CD4-positive, alpha-beta T cell treated with Interleukin-2 at 100 ng/mL for 4 hours (primary cell): ENCODE measurements around the gene RAB7A.
"Not testable (repeated sequence)": the region's sequence is repeated elsewhere in the genome, so short reads cannot be mapped to it uniquely, and the experiment has no call there.

Experiments
- DNase-seq: peaks from one replicate; pipeline ENCODE4 v3.0.0-alpha.2; 2020; ENCODE audit warnings: low spot score

RAB7A gene

DNA sequence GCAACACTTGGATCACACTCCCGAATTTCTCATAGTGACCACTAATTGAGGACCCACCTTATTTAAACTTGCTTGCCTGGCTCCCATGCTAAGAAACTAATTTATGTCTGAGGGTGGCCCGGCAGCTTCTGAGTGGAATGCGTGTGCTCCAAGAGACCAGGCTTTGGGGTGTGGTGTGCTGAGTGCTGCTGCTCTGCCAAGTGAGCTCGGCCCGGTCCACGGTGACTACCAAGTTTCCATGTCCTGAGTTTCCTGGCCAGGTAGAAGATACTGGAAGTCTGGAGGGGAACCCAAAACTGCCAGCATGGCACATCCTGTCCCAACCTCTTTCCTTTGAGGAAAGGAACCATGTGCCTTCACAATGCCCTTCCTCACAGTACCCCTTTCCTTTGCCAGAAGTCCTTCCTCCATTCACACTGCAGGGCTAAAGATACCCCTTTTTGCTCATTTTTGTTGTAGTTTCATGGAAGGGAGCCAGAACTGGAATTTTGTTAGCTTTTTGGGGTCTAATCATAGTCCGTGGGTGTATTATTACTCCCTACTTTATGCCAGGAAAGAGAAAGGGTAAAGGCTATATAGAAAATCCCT, 94.4 kb downstream of the RAB7A start:
- DNase-seq, result no peak

DNA sequence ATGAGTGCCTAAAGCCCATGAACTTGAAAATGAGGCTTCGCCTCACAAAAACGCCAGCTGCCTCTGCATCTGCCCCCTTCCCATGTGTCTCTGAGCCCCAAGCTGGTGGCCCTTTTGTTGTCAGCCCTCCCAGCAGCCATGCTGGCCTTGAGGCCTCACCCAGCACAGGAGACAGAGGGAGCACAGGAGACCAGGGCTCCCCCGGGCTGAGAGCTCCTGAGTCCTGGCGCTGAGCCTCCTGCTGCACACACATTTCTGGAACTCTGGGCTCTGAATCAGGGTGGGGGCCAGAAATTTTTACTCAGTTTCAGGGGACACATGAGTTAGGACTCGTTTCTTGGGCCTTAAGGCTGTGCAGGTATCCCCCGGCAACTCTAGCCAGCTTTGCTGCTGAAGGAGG, 97.0 kb downstream of the RAB7A start:
- no peak for DNase-seq

DNA sequence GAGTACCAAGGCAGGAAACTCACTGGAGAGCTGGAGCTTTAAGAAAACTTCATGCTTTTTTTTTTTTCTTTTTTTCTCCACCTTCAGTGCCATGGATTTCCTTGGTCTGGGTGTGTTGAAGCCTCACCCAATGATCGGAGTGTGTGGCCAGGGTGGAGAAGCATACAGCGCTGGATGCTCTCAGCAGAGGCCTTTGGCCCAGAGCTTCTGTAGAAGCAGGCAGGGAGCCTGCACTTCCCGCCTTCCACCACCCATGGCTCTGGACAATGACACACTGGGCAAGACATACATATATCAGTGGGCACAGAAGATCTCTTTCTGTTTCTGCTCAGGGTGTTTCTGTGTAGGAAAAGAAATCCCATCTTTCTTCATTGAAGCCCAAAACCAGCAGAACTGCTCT, 97.6 kb downstream of the RAB7A start:
- DNase-seq, result no peak

DNA sequence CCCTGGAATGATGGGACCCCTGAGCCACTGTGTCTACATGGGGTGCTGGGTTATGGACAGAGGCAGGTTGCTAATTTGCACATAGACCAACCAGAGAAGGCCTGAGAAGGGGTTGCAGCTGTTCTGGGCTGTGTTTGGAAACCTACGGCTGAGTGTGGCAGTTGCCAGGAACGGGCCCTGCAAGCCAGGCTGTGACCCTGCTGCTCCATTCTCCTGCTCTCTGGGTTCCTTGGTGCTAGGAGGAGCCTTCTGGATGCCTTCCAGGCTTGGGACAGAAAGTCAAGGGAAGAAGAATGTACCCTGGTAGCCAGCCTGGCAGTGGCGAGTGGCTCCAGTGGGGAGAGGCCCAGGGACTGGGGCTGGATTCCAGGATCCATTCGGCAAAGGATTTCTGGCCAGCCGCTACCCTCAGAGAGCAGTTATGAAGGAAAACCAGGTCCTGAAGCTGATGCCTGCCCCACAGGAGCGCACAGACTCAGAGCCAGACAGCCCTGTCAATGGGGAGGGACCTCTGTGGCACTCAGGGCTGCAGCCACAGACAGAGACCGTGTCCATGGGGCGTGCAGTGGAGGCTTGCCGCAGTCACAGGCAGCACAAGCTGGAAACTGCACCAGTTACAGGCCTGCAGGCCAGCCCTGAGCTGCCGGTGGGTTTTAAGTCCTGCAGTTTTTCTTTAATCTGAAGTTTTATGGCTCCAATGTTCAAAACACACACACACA, 98.3 kb downstream of the RAB7A start:
- no peak for DNase-seq

DNA sequence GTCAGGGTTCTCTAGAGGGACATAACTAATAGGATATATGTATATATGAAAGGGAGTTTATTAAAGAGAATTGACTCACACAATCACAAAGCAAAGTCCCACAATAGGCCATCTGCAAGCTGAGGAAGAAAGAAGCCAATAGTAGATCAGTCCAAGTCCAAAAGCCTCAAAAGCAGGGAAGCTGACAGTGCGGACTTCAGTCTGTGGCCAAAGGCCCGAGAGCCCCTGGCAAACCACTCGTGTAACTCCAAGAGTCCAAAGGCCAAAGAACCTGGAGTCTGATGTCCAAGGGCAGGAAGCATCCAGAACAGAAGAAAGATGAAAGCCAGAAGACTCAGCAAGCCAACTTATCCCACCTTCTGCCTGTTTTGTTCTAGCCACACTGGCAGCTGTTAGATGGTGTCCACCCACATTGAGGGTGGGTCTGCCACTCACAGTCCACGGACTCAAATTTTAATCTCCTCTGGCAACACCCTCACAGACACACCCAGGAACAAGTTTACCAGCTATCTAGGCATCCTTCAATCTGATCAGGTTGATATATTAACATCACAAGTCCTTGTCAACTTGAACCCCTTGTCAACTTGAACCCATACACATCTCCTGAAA, 99.2 kb downstream of the RAB7A start:
- no peak for DNase-seq

DNA sequence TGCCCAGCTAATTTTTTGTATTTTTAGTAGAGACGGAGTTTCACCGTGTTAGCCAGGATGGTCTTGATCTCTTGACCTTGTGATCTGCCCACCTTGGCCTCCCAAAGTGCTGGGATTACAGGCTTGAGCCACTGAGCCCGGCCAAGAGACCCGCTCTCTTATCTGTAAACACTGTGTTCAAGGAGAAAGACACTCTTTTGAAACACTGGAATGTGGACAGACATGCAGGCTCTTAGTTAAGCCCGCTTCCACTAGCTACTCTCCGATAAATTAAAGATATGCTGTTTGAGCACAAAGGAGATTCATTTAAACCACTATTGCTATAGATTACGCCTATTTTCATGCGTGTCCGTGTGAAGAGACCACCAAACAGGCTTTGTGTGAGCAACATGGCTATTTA, 103.1 kb downstream of the RAB7A start:
- DNase-seq, result not testable (repeated sequence)

DNA sequence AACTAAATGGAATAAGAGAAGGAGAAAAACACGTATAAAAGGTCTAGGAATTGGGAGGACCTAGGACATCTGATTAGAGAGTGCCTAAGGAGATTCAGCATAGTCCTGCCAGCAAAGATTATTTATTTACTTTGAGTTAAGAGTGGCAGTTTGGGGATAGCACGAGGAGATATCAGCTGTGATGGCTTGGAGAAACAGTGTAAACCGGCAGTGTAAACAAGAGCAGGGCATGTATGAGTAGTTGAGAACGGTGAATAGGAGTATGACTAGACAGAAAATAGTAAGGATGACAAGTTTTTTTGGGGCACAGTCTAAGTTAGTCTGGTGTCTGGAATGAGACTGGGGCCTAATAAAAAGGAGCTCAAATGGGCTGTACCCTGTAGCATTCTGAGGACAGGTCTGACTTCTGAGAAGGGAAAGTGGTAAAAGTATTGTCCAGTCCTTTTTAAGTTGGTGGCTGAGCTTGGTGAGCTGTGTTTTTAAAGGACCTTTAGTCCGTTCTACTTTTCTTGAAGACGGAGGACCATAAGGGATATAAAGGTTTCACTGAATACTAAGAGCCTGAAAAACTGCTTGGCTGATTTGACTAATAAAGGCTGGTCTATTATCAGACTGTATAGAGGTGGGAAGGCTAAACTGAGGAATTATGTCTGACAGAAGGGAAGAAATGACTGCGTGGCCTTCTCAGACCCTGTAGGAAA, 104.1 kb downstream of the RAB7A start:
- not testable (repeated sequence) for DNase-seq

DNA sequence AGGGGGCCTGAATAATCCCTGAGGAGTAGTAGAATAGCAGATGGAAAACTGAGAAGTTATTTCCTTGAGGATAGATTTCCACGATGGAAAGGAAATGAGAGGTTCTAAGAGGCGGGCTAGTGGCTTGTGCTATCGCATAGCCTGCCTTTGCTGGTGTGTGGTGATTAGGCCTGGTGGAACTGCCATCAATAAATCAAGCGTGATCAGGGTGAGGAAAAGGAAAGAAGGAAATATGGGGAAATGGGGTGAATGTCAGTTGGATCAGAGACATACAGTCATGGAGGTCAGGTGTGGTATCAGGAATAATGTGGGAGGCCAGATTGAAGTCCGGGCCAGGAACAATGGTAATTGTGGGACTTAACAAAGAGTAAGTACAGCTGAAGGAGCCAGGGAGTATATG, 104.8 kb downstream of the RAB7A start:
- not testable (repeated sequence) for DNase-seq

DNA sequence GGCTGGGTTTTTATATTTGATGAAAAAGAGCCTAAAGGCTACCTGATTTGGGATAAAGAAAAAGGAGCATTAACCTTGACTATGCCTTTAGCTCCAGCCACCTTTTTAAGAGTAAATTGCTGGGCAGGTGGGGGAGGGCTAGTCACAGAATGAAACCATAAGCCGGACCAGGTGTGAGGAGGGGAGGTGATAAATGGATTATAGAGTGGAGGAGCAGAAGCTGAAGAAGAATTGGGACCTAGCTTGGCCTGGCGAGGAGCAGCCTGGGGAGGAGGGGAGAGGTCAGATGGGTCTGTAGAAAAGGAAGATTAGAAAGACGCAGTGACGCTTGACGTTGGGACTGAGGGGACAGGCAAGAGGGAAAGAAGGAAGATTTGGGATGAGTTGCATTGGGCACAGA, 107.0 kb downstream of the RAB7A start:
- not testable (repeated sequence) for DNase-seq

DNA sequence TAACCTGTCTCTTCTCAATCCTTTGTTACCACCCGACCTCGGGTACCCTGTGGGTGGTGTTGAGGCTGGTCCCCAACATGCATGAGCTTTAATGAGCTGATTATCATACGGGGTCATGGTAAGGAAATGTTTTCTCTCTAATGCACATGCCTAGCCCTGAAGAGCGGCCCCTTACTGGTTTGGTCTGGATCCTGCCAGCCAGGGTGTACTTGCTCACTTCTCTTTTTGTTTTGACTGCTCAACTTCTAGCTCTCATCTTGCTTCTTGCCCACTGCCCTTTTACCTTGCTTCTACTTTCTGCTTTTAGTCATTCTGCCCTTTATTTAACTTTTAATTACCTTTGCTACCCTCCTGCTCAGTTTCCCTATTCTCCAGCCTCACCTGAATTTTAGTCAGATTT, 109.1 kb downstream of the RAB7A start:
- no peak for DNase-seq

DNA sequence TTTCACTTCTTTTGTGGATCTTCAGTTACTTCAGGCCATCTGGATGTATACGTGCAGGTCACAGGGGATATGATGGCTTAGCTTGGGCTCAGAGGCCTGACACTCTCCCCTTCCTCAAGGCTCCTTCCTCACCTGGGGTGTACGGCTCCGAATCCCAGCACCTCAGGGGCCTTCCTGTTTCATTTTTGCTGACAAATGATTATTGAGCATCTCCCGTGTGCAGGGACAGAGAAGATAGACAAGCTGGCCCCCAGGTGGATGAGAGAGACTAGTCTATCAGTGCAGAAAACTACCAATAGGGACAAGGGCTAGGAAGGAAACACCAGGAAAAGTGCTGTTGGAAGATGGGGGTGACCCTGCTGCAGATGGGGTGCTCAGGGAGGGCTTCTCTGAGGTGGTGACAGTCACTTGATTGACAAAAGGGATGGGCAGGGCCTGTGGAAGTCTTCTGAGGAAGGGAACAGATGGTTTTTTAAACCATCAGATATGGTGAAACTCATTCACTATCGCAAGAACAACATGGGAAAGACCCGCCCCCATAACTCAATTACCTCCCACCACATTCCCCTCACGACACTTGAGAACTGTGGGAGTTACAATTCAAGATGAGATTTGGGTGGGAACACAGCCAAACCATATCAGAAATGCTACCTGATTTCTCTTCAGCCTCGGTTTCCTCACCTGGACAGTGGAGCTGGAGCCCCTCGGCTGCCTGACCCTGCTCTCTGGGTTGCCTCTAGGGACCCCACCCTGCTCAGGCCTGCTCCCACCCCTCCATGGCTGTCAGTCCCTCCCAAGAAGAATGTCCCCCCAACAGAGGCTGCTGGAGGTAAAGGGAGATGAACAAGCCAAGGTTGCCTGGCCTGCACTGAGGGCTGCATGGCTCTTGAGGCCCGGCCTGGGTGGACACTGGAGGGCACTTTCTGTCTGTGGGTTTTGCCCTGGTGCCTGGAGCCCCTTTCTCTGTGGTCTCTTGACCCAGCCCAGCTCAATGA, 116.2 kb downstream of the RAB7A start:
- DNase-seq, result no peak

DNA sequence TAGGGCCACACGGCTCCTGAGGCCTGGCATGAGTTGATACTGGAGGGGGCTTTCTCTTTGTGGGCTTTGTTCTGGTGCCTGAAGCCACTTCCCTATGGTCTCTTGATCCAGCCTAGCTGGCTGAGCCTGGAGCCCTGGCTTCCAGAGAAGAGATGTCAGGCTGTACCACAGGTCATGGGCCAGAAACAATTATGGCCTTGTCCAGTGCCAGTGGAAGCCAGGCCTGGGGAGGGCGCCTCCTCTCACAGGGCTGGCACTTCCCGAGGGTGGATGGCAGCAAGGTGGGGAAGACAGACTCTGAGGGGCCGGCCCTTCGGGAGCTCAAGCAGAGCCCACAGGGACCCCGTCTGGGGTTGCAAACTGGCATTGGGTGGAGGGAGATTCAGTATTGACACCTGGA, 118.5 kb downstream of the RAB7A start:
- no peak for DNase-seq

DNA sequence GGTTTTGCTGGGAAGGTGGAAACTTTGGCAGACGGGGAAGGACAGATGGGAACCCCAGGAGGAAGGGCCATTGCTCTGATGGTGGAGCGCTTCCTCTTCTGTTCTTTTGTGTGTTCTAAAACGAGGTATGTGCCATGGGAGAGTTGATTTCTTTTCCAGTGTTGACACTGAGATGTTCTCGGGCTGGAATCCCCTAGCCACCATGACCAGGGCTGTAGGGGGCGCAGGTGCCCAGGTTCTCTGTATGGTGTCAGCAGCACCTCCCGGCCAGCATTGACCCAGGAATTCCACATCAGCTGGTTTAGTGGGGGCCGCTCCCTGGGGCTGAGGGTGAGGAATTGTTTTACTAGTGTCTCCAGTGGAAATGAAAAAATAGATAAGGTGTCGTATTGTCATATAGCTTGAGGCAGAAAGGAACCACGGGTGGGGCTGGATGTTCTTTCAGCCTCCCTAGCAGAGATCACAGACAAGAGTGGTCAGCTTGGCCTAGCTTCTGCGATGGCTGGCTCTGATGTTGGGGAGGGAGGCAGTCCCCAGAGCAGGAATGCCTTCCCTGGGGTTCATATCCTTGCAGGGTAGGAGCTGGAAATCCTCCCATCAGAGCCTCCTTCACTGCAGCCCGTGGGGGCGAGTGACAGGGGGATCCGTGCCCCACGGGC, 119.3 kb downstream of the RAB7A start:
- DNase-seq, result no peak

DNA sequence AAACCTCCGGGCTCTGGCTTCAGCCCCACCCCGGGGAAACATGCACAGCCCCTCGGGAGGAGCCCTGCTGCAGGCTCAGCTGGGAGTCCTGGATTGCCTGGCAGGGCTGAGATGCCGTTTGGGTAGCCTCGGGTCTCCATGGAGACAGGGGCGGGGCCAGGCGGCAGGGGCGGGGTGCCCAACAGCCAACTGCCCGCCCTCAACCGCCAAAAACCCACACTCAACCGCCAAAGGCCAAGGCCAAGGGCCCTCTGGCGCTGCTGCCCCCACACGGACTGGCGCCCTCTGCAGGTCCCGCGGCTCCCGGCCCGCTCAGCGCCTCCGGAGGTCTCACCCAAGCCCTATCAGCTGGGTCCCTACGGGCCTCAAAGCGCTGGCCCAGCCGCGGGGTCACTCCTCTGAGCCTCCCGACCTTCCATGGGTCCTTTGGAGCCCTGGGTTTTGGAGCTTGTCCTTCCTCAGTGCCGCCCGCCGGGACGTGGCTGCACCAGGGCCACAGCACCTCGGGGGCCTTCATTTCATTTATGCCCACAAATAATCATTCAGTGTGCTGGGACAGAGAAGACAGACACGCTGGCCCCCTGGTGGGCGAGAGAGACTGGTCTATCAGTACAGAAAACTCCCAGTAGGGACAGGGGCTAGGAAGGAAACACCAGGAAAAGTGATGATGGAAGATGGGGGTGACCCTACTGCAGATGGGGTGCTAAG, 119.9 kb downstream of the RAB7A start:
- DNase-seq, result peak; percentile 87

DNA sequence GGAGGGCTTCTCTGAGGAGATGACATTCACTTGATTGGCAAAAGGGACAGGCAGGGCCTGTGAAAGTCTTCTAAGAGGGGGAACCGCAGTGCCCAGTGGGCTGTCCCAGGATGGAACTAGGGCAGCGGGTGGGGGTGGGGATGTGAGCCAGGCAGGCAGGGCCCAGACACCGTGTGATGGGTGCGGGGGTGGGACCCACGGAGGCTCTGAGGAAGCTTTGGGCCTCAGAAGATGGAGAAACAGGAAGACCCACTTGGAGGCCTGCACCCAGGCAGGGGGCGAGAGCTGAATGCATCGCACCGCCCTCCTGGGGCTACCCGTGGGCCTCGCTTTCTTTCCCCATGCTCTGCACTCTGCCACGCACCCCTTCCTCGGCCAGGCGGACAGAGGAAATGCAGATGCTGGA, 120.5 kb downstream of the RAB7A start:
- no peak for DNase-seq

DNA sequence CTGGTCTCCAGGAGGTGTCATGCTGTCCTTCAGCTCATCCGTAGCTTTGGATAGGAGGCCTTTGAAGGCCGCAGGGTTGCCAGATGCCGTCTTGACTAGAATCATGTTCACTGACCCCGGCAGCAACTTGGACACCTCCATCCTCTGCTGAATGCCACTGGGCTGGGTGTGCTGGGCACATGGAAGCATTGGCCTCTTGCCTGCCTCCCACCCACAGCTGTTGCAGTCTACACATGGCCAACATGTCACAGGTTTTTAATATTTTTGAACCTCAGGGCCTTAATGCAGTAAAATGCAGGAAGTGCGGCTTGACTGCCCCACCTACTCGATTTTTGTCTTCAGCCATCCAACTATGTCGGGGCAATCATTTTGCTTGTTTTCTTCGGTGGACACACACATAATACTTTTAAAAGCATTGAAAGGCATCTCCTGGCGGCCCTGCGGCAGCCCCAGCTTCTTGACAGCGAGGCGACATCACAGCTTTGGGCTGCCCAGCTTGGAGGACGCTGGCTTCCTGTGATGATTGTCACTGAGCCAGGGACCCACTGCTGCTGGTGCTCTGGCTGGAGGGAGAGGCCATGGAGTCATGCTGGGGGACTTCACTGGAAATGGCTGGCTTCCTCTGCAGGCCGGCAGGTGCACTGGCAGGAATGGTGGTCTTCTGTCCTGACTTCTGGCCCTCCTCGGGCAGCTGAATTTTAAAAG, 121.8 kb downstream of the RAB7A start:
- no peak for DNase-seq

DNA sequence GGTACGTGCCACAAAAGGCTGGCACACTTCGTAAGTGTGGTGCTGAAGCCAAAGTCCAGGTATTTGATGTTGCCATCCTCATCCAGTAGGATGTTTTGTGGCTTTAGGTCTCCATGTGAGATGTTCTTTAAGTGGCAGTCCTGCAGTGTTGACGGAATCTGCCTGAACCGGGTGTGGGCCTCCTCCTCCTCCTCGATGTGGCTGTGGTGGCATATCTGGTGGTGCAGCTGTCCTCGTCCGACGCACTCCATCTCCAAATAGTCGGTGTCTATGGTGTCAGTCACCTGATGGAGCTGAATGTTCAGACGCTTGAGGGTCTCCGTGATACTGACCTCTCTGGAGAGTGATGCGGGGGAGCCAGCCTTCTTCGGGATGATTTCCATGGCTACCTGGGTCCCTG, 123.0 kb downstream of the RAB7A start:
- no peak for DNase-seq

DNA sequence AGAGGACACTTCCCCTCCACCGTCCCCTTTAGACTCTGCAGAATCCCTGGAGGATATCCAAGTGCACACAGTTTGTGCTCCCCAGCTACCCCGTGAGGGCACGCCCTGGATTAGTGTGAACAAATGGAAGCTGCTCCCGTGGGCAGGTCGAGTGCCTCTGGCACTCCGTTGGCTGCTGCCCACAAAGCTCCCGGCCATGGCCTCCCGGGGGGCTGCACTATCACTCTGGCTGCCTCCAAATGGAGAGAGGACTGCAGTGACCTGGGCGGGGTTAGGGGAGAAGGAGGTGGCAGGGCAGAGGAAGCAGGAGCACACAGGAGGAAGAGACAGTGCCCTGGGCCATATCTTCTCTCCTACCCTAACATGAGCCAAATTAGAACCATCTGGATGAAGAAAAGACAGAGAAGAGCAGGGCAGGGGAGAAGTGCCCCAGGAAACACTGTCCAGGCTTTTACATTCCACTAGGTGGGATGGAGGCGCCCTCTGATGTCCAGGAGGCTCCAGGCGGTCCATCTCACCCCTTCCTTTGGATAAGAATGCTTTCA, 124.0 kb downstream of the RAB7A start:
- DNase-seq, result no peak

DNA sequence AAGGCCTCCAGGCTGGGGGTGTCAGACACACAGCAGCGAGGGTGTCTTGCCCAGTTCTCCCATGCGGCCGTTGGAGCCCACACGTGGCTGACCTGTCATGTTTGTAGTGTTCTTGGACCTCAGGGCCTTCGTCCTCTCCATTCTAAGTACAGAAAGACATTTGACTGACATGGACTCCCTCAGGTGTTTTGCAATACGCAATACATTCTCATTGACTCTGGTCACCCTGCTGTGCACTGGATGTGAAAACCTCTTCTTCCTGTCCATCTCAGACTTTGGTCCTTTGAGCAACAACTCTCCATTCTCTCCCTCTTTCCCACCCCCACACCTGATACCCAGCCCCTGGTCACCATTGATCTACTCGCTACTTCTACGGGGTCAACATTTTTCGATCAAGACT, 124.6 kb downstream of the RAB7A start:
- DNase-seq, result no peak

DNA sequence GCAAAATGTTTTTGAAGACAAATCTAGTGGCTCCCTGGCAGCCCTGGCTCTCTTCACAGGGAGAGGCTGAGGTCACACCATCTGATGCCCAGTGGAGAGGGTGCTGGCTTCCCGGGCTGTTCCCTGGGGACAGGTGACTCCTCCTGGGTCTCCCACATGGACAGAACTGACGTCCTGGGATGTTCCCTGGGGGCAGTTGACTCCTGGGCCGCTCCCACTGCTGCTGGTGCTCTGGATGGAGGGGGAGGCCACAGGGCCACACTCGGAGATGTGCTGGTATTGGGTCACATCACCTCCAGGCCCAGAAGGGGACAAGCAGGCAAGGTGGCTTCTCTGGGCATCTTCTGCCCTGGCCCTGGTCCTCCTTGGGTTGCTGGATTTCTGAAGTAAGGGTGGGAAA, 125.6 kb downstream of the RAB7A start:
- no peak for DNase-seq
